Measurements from ENCODE around the gene KCNH5. TPM values are rescaled to one million over a fixed set of nuclear protein-coding genes. Genes with fewer than 3 reads are reported as not detected.
"Not testable (repeated sequence)": the region's sequence is repeated elsewhere in the genome, so short reads cannot be mapped to it uniquely, and the experiment has no call there.

The KCNH5 gene
- total RNA-seq, 4 donors from 2014 or later = 0.04 to 0.27 (median 0.15) TPM

DNA sequence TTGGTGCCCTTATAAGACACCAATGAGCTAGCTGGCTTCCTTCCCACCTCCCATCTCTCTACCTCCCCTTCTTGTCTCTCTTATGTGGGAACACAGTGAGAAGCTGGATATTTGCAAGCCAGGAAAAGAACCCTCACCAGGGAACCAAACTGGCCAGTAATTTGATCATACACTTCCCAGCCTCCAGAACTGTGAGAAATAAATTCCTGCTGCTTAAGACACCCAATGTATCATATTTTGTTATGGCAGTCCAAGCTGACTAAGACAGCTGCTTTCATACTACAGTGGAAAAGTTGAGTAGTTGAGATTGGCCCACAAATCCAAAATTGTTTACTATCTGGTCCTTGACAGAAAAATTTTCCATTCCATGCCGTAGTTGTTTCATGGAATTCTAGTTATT, 269.0 kb downstream of the KCNH5 start:
- no peaks in the 10 kb centered on the region for H3K36me3 ChIP-seq
- ATAC-seq = no peak
- TF ChIP-seq EP300 (IDR thresholded peaks at IDR 0.05) (no peak), POLR2A (IDR thresholded peaks at IDR 0.05) (no peak), POLR2AphosphoS5 (IDR thresholded peaks at IDR 0.05) (peak; percentile 34)
- WGBS, 2 donors (ENCODE audit: low coverage in 1 of 2) = 0 to 11% methylated on average over 1 of the region's 1 CpG
- peak overlapping the region in 2 of 4 donors; percentile 51 to 67 for H3K27ac ChIP-seq
- peaks cover 0 to 38% (median 0%) of the 10 kb centered on the region in 3 donors for H3K4me1 ChIP-seq
- H3K4me3 ChIP-seq = no peak overlapping the region
- no peaks in the 10 kb centered on the region for H3K27me3 ChIP-seq
- no peaks in the 10 kb centered on the region for H3K9me3 ChIP-seq

DNA sequence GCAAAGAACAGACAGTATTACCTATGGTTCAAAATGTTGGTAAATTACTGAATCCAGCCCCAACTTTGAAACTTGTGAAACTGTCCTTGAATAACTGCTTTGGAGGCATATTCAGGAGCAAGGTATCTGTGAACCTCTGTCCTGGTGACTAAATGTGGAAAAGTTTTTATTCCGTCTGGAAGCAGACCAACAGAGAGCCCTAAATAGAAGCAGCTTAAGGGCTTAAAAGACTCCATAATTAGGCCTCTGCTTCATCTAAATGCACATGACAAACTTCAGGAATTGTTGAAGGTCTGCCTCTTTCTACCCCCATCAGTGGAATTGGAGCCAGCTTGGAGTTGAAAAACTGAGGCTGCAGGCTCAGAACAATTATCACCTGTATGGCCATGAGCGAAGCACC, 276.5 kb downstream of the KCNH5 start:
- H3K36me3 ChIP-seq = no peaks in the 10 kb centered on the region
- no peak overlapping the region for H3K4me3 ChIP-seq
- no peak for ATAC-seq
- H3K27me3 ChIP-seq = no peaks in the 10 kb centered on the region
- H3K27ac ChIP-seq = peak overlapping the region in 2 of 4 donors; percentile 2 to 32
- WGBS, 2 donors (ENCODE audit: low coverage in 1 of 2) = 48 to 53% methylated on average over 2 of the region's 2 CpGs
- TF ChIP-seq POLR2AphosphoS5 (IDR thresholded peaks at IDR 0.05) (no peak), POLR2A (IDR thresholded peaks at IDR 0.05) (no peak), EP300 (IDR thresholded peaks at IDR 0.05) (no peak)
- TF ChIP-seq, protein P1, sequence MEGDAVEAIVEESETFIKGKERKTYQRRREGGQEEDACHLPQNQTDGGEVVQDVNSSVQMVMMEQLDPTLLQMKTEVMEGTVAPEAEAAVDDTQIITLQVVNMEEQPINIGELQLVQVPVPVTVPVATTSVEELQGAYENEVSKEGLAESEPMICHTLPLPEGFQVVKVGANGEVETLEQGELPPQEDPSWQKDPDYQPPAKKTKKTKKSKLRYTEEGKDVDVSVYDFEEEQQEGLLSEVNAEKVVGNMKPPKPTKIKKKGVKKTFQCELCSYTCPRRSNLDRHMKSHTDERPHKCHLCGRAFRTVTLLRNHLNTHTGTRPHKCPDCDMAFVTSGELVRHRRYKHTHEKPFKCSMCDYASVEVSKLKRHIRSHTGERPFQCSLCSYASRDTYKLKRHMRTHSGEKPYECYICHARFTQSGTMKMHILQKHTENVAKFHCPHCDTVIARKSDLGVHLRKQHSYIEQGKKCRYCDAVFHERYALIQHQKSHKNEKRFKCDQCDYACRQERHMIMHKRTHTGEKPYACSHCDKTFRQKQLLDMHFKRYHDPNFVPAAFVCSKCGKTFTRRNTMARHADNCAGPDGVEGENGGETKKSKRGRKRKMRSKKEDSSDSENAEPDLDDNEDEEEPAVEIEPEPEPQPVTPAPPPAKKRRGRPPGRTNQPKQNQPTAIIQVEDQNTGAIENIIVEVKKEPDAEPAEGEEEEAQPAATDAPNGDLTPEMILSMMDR (IDR thresholded peaks at IDR 0.05) = no peak
- no peaks in the 10 kb centered on the region for H3K9me3 ChIP-seq
- peaks cover 0 to 17% (median 0%) of the 10 kb centered on the region in 3 donors for H3K4me1 ChIP-seq

DNA sequence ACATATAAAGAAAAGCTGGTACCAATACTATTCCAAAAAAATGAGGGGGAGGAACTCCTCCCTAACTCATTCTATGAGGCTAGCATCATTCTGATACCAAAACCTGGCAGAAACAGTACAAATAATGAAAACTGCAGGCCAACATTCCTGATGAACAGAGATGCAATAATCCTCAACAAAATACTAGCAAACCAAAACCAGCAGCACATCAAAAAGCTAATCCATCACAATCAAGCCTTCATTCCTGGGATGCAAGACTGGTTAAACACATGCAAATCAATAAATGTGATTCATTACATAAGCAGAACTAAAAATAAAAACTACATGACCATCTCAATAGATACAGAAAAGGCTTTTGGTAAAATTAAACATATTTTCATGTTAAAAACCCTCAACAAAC, 281.3 kb downstream of the KCNH5 start:
- Histone ChIP-seq H3K27ac (no peak overlapping the region), H3K4me3 (no peak overlapping the region), H3K27me3 (no peaks in the 10 kb centered on the region), H3K4me1 (peaks cover 0 to 6% (median 0%) of the 10 kb centered on the region in 3 donors), H3K36me3 (no peaks in the 10 kb centered on the region), H3K9me3 (no peaks in the 10 kb centered on the region)
- TF ChIP-seq POLR2AphosphoS5 (IDR thresholded peaks at IDR 0.05) = no peak
- no peak for TF ChIP-seq POLR2A (IDR thresholded peaks at IDR 0.05)
- no peak for ATAC-seq

DNA sequence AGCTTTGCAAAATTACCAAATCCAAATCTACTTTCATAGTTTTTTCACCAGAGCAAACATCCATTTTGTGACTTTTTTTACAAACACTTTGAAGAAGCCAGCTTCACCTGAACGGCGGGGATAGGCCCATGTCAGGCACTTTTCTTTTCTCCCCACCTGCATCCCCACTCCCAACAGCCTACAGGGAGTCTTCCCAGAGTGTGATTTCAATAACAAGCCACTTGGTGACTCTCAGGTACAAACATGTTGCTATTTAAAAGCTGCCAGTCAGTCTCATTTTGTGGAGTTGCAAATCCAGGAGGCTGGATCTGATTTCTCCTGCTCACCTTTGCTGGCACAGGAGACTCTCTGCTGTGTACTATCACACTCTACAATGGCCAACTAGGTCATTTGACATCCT, 285.5 kb downstream of the KCNH5 start:
- no peaks in the 10 kb centered on the region for H3K36me3 ChIP-seq
- TF ChIP-seq, protein P1 (IDR thresholded peaks at IDR 0.05) = no peak
- TF ChIP-seq POLR2A (IDR thresholded peaks at IDR 0.05) (no peak), EP300 (IDR thresholded peaks at IDR 0.05) (no peak)
- no peak overlapping the region for H3K4me3 ChIP-seq
- H3K27me3 ChIP-seq = no peaks in the 10 kb centered on the region
- no peak overlapping the region for H3K27ac ChIP-seq
- H3K4me1 ChIP-seq = no peaks in the 10 kb centered on the region
- H3K9me3 ChIP-seq = peaks cover 0 to 5% (median 0%) of the 10 kb centered on the region in 3 donors
- WGBS, 2 donors (ENCODE audit: low coverage in 1 of 2) = 20 to 76% methylated on average over 1 to 2 of the region's 2 CpGs
- no peak for ATAC-seq

DNA sequence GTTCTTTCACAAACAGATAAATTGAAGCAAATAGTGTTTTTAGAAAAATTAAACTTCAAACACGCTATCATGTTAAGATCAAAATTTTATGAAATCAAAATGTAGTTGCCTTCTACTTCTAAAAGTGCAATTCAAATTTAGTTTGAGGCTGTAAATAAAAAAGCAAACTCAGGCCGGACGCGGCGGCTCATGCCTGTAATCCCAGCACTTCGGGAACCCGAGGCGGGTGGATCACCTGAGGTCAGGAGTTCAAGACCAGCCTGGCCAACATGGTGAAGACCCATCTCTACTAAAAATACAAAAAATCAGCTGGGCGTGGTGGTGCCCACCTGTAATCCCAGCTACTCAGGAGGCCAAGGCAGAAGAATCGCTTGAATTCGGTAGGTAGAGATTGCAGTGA, 298.4 kb downstream of the KCNH5 start:
- H3K9me3 ChIP-seq, H3K27me3 ChIP-seq, H3K36me3 ChIP-seq, H3K27ac ChIP-seq, ATAC-seq, H3K4me1 ChIP-seq, H3K4me3 ChIP-seq: not testable (repeated sequence)
- WGBS, 2 donors (ENCODE audit: low coverage in 1 of 2) = 93 to 100% methylated on average over 1 to 9 of the region's 11 CpGs

DNA sequence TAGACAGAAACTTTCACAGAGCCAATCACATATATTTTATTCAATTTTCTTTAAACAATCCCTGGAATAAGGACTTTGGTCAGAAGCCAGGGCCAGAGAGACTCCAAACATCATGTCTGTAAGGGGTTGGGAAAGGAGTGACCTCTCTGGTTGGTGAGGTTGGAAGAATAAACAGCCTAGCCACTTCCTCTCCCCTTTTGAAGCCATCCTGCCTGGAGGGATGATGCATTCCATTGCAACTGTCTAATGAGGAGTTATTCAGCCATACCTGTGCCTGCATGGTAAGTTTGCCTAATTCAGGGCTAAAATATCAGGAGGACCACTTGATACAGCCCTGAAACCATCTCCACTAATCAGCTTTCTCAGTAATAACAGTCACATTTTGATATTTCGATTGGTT, 299.8 kb downstream of the KCNH5 start:
- no peak for ATAC-seq
- Histone ChIP-seq H3K36me3 (no peaks in the 10 kb centered on the region), H3K27ac (no peak overlapping the region), H3K4me3 (no peak overlapping the region), H3K9me3 (no peaks in the 10 kb centered on the region), H3K27me3 (no peaks in the 10 kb centered on the region), H3K4me1 (peaks cover 0 to 5% (median 0%) of the 10 kb centered on the region in 3 donors)
- TF ChIP-seq EP300 (IDR thresholded peaks at IDR 0.05) (no peak), POLR2A (IDR thresholded peaks at IDR 0.05) (no peak), POLR2AphosphoS5 (IDR thresholded peaks at IDR 0.05) (no peak)
- TF ChIP-seq, protein P1 (IDR thresholded peaks at IDR 0.05) = no peak
- 67 to 100% methylated on average over 1 of the region's 1 CpG for WGBS, 2 donors (ENCODE audit: low coverage in 1 of 2)
